ENCODE measurements around the gene ZNF512B. TPM values are rescaled to one million over a fixed set of nuclear protein-coding genes. Genes with fewer than 3 reads are reported as not detected.
"Not testable (repeated sequence)": the region's sequence is repeated elsewhere in the genome, so short reads cannot be mapped to it uniquely, and the experiment has no call there.

ZNF512B gene
- total RNA-seq, 1 donor from 2014 or later: 5.2 TPM

- TF ChIP-seq CTCF (conservative IDR thresholded peaks at IDR 0.05; ENCODE audit: low read depth, low read length): no peak
- H3K4me3 ChIP-seq (ENCODE audit: low read depth, low read length): no peak overlapping the region
- no peak for DNase-seq (ENCODE audit: low read depth)
Measured at GRCh38 chr20:63924241-63924640, 45.5 kb downstream of the ZNF512B start.

- TF ChIP-seq CTCF (conservative IDR thresholded peaks at IDR 0.05; ENCODE audit: low read depth, low read length): no peak
- no peak overlapping the region for H3K4me3 ChIP-seq (ENCODE audit: low read depth, low read length)
- DNase-seq (ENCODE audit: low read depth): no peak
Measured at GRCh38 chr20:63923651-63924050, 46.1 kb downstream of the ZNF512B start.

GRCh38 chr20:63920226-63920625 lies 49.5 kb downstream of the ZNF512B start:
- no peak for DNase-seq (ENCODE audit: low read depth)
- no peak overlapping the region for H3K4me3 ChIP-seq (ENCODE audit: low read depth, low read length)
- TF ChIP-seq CTCF (conservative IDR thresholded peaks at IDR 0.05; ENCODE audit: low read depth, low read length): no peak

GRCh38 chr20:63919130-63919529 lies 50.6 kb downstream of the ZNF512B start:
- TF ChIP-seq CTCF (conservative IDR thresholded peaks at IDR 0.05; ENCODE audit: low read depth, low read length): no peak
- DNase-seq (ENCODE audit: low read depth): no peak
- H3K4me3 ChIP-seq (ENCODE audit: low read depth, low read length): no peak overlapping the region

- TF ChIP-seq CTCF (conservative IDR thresholded peaks at IDR 0.05; ENCODE audit: low read depth, low read length): no peak
- no peak for DNase-seq (ENCODE audit: low read depth)
- no peak overlapping the region for H3K4me3 ChIP-seq (ENCODE audit: low read depth, low read length)
Measured at GRCh38 chr20:63917811-63918210, 51.9 kb downstream of the ZNF512B start.

GRCh38 chr20:63916371-63916939 lies 53.3 kb downstream of the ZNF512B start:
- DNase-seq (ENCODE audit: low read depth); H3K4me3 ChIP-seq (ENCODE audit: low read depth, low read length): not testable (repeated sequence)

- no peak for DNase-seq (ENCODE audit: low read depth)
- H3K4me3 ChIP-seq (ENCODE audit: low read depth, low read length): no peak overlapping the region
- no peak for TF ChIP-seq CTCF (conservative IDR thresholded peaks at IDR 0.05; ENCODE audit: low read depth, low read length)
Measured at GRCh38 chr20:63915471-63915870, 54.3 kb downstream of the ZNF512B start.

All from epithelial cell of proximal tubule (primary cell).